22Rv1 (cell line): ENCODE measurements around the gene RBMS3.

Experiments used
- ZFX ChIP-seq: fragments of 450-650 bp; IDR thresholded peaks from 2 replicates; pipeline ENCODE4 v1.6.1; 2017; ENCODE audit warnings: antibody characterized with exemption, borderline replicate concordance
- TF ChIP-seq, protein P1 (sequence below): fragments of 450-650 bp; IDR thresholded peaks from 2 replicates; pipeline ENCODE4 v1.5.1; 2017; ENCODE audit warnings: mild to moderate bottlenecking

DNA sequence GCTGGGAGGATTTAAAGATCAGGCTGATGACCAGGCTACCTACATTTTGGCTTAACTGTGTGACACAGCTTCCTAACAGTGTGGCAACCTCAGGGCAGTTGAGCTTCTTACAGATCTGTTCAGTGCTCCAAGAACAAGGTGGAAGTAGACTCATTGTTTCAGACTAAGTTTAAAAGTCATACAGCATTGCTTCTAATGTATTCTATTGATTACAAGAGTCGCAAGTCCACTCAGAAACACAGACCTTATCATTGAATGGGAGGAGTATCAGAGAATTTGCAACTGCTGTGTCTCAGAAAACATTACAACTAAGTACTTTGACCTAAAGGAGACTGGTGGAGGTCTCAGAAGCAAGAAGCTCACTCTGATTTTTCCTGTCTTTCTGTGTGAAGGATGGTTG lies 746.0 kb downstream of the RBMS3 start:
- TF ChIP-seq, protein P1, sequence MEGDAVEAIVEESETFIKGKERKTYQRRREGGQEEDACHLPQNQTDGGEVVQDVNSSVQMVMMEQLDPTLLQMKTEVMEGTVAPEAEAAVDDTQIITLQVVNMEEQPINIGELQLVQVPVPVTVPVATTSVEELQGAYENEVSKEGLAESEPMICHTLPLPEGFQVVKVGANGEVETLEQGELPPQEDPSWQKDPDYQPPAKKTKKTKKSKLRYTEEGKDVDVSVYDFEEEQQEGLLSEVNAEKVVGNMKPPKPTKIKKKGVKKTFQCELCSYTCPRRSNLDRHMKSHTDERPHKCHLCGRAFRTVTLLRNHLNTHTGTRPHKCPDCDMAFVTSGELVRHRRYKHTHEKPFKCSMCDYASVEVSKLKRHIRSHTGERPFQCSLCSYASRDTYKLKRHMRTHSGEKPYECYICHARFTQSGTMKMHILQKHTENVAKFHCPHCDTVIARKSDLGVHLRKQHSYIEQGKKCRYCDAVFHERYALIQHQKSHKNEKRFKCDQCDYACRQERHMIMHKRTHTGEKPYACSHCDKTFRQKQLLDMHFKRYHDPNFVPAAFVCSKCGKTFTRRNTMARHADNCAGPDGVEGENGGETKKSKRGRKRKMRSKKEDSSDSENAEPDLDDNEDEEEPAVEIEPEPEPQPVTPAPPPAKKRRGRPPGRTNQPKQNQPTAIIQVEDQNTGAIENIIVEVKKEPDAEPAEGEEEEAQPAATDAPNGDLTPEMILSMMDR: no peak
- TF ChIP-seq ZFX: no peak
